Adrenal gland (tissue), 5 donors: ENCODE measurements around the gene FAM9A.

Experiments used
- POLR2A ChIP-seq, 2 donors: fragments of 450-650 bp; IDR thresholded peaks; one replicate each; pipeline ENCODE4 v1.6.1; 2017; ENCODE audit warnings: antibody characterized with exemption in 2 of 2, mild to moderate bottlenecking in 2 of 2, moderate library complexity in 1 of 2
- TF ChIP-seq, protein P1 (sequence below), 6 experiments: fragments of 450-650 bp in 4 of 6; fragments of 200-600 bp in 2 of 6; sonication (generic) in 1 of 6; IDR thresholded peaks; 1 replicate in 5 of 6; 2 replicates in 1 of 6; pipeline versions ENCODE4 v1.5.1 to v1.8.0; 2016 to 2021; ENCODE audit warnings: antibody characterized with exemption in 6 of 6, mild to moderate bottlenecking in 2 of 6, moderate library complexity in 1 of 6
- donor health status: DM: no; HTN: no; CAD: no.

GRCh38 chrX:8755813-8756212 lies 45.4 kb downstream of the FAM9A start:
- TF ChIP-seq, protein P1, sequence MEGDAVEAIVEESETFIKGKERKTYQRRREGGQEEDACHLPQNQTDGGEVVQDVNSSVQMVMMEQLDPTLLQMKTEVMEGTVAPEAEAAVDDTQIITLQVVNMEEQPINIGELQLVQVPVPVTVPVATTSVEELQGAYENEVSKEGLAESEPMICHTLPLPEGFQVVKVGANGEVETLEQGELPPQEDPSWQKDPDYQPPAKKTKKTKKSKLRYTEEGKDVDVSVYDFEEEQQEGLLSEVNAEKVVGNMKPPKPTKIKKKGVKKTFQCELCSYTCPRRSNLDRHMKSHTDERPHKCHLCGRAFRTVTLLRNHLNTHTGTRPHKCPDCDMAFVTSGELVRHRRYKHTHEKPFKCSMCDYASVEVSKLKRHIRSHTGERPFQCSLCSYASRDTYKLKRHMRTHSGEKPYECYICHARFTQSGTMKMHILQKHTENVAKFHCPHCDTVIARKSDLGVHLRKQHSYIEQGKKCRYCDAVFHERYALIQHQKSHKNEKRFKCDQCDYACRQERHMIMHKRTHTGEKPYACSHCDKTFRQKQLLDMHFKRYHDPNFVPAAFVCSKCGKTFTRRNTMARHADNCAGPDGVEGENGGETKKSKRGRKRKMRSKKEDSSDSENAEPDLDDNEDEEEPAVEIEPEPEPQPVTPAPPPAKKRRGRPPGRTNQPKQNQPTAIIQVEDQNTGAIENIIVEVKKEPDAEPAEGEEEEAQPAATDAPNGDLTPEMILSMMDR (IDR thresholded peaks at IDR 0.05) = no peak
- no peak for TF ChIP-seq POLR2A (IDR thresholded peaks at IDR 0.05)
